ENCODE measurements around the gene FUS. TPM values are rescaled to one million over a fixed set of nuclear protein-coding genes. Genes with fewer than 3 reads are reported as not detected.

The FUS gene
- total RNA-seq (2016; rRNA removed; fragmentation: Illumina TruSeq; extraction: Trizol) (64.8 and 68.1 TPM in 2 replicates), polyA plus RNA-seq (2011; rRNA removed) (168 and 176 TPM in 2 replicates), polyA minus RNA-seq (2011; rRNA and poly(A)+ RNA removed; ENCODE audit: low replicate concordance) (149 and 213 TPM in 2 replicates), Bru-seq, nascent RNA (percentile 99 among the genes with signal in this experiment), BruChase-seq, experiment 1, labeled RNA remaining after a 6-hour chase (percentile 100 among the genes with signal in this experiment), BruChase-seq, experiment 2, labeled RNA remaining after a 2-hour chase (percentile 100 among the genes with signal in this experiment)
- 132 and 135 TPM in 2 replicates for total RNA-seq (2016; cell fraction: cytosol; rRNA removed; fragmentation: Illumina TruSeq; extraction: Trizol; ENCODE audit: low read depth)
- 65.7 and 69.2 TPM in 2 replicates for total RNA-seq (2016; cell fraction: insoluble cytoplasmic fraction; rRNA removed; fragmentation: Illumina TruSeq; extraction: Trizol)
- total RNA-seq (2016; cell fraction: membrane; rRNA removed; fragmentation: Illumina TruSeq; extraction: Trizol) = 107 and 110 TPM in 2 replicates
- total RNA-seq (2016; cell fraction: nucleus; rRNA removed; fragmentation: Illumina TruSeq; extraction: Trizol) = 164 and 176 TPM in 2 replicates
- 81.1 and 83.9 TPM in 2 replicates for polyA plus RNA-seq (2011; cell fraction: cytosol; rRNA removed)
- 401 and 461 TPM in 2 replicates for polyA plus RNA-seq (2011; cell fraction: nucleus; rRNA removed)
- 485 and 576 TPM in 2 replicates for polyA plus RNA-seq (2012)
- polyA plus RNA-seq (2016; cell fraction: cytosol; fragmentation: Illumina TruSeq; extraction: Trizol; ENCODE audit: low read depth) = 70.9 and 79.9 TPM in 2 replicates
- polyA plus RNA-seq (2016; cell fraction: insoluble cytoplasmic fraction; fragmentation: Illumina TruSeq; extraction: Trizol; ENCODE audit: low read depth) = 475 and 565 TPM in 2 replicates
- 78.4 and 96.5 TPM in 2 replicates for polyA plus RNA-seq (2016; cell fraction: membrane; fragmentation: Illumina TruSeq; extraction: Trizol; ENCODE audit: low read depth)
- polyA plus RNA-seq (2016; cell fraction: nucleus; fragmentation: Illumina TruSeq; extraction: Trizol; ENCODE audit: insufficient read depth, low read depth) = 1,051 and 1,103 TPM in 2 replicates
- 117 and 135 TPM in 2 replicates for polyA minus RNA-seq (2011; cell fraction: cytosol; rRNA and poly(A)+ RNA removed)
- polyA minus RNA-seq (2011; cell fraction: nucleus; rRNA and poly(A)+ RNA removed) = 379 and 413 TPM in 2 replicates
- long read RNA-seq, experiment 1, full-length matches to known transcripts = 43 of 71 reads
- long read RNA-seq, experiment 1, partial matches to known transcripts = 27 of 71 reads
- long read RNA-seq, experiment 1, other reads (novel, unspliced or antisense) = 1 of 71 reads
- long read RNA-seq, experiment 2, full-length matches to known transcripts = 191 of 689 reads
- long read RNA-seq, experiment 2, partial matches to known transcripts = 380 of 689 reads
- long read RNA-seq, experiment 2, other reads (novel, unspliced or antisense) = 118 of 689 reads

DNA sequence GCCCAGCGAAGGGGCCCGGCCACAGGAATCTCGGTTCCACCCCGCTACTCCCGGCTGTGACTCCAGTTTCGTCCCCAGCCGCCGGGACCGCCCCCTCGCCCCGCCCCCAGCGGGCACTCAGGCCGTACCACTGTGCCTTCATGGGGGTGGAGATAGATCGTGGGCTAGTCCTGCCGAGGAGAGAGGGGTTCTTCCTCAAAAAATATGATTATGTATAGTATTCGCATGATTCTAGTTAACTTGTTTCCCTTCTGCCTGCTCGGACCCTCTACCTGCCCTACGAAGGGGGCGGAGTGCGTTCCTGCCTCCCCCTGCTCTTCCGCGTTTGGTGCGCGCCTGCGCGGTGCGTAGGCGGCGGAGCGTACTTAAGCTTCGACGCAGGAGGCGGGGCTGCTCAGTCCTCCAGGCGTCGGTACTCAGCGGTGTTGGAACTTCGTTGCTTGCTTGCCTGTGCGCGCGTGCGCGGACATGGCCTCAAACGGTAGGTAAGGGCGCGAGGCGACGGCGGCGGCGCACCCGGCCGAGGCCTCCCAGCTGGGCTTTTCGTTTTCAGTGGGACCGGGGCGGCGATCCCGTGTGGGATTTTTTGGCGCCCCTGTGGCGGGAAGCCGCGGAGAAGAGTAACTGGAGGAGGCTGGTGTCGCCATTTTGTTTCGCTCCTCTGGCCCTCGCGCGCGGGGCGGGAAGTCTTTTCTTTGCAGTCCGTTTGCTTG is at the start of gene FUS:
Gene FUS, plus strand, starts transcription at position 393 of the 713 bp plus-strand sequence. Its CDS starts 76 bp downstream, at position 469.
- peaks cover 44% of the 10 kb centered on the region for H4K20me1 ChIP-seq (ENCODE audit: insufficient read depth, low read length)
- peak; percentile 84 for DNase-seq (ENCODE audit: low spot score)
- in situ Hi-C loops (cut with HindIII; ENCODE audit: extremely low pct_ligation_motif_present, low pct_unique_long_range_greater_than_20kb) = no loop called here
- peaks cover 53% of the 10 kb centered on the region for H3K79me2 ChIP-seq (ENCODE audit: insufficient read depth, low read length)
- ChIA-PET CTCF (ENCODE audit: low intra/inter-chr PET ratio, low total read pairs) (no interaction called here), POLR2A (interaction anchor here (0.5 to 2.5 kb wide), 46 partner anchors 9 to 533 kb away, joined by 3 to 65 read pairs (median 6); partner anchors contain the start of genes ARMC5, HSD3B7, KAT8 and PHKG2)
- H3K36me3 ChIP-seq (replicated peaks in 1 of 2; ENCODE audit: control insufficient read depth in 1 of 2, insufficient read depth in 2 of 2, low read length in 2 of 2) = peaks cover 16 to 31% of the 10 kb centered on the region in 2 experiments
- H3K9ac ChIP-seq (ENCODE audit: insufficient read depth, low read depth, low read length) = peak within 1 kb of the TSS; percentile 98
- H2AFZ ChIP-seq (ENCODE audit: low read length) = peak within 1 kb of the TSS; percentile 8
- BruUV-seq (replicated peaks) = no TSS peak
- ATAC-seq = peak; percentile 74
- peak; percentile 48 for FAIRE-seq
- peak within 1 kb of the TSS; percentile 94 for H3K27ac ChIP-seq (ENCODE audit: extremely low read length, insufficient read depth, low read length)
- no peaks in the 10 kb centered on the region for H3K9me3 ChIP-seq (ENCODE audit: low read length)
- peaks cover 50% of the 10 kb centered on the region for H3K4me1 ChIP-seq (ENCODE audit: insufficient read depth, low read length)
- under 1% methylated on average over 33 of the region's 69 CpGs for WGBS (ENCODE audit: low lambda C conversion rate)
- intact Hi-C loops (cut with micrococcal nuclease; ENCODE audit: unreplicated experiment) = no loop called here
- peak within 1 kb of the TSS; percentile 90 to 93 (median 93) for H3K4me3 ChIP-seq (replicated peaks in 1 of 3; ENCODE audit: insufficient read depth in 1 of 3, low read depth in 2 of 3, low read length in 3 of 3)
- H3K4me2 ChIP-seq (ENCODE audit: low read depth, low read length) = peak within 1 kb of the TSS; percentile 90
- H3K27me3 ChIP-seq (ENCODE audit: control insufficient read depth in 1 of 2, insufficient read depth in 2 of 2, low read length in 2 of 2) = no peaks in the 10 kb centered on the region; a peak in 1 of 5 replicates
- TF ChIP-seq ZNF569 (CRISPR knock-in tag; IDR thresholded peaks at IDR 0.05; ENCODE audit: borderline replicate concordance) (no peak), ZNF292 (CRISPR knock-in tag; IDR thresholded peaks at IDR 0.05; ENCODE audit: borderline replicate concordance, low read depth) (no peak), ARNT2 (CRISPR knock-in tag; IDR thresholded peaks at IDR 0.05; ENCODE audit: low read depth) (peak; percentile 82), ZBTB4 (CRISPR knock-in tag; IDR thresholded peaks at IDR 0.05; ENCODE audit: borderline replicate concordance) (peak; percentile 11; the same call in 1 of the 2 replicates), ZNF83 (CRISPR knock-in tag; IDR thresholded peaks at IDR 0.05; ENCODE audit: borderline replicate concordance) (0 out of 2 replicates have a peak, but pooled peaks have one; percentile 11), HNRNPLL (IDR thresholded peaks at IDR 0.05; ENCODE audit: low read depth, low read length, poor library complexity, severe bottlenecking) (peak; percentile 97), RAD51 (IDR thresholded peaks at IDR 0.05; ENCODE audit: borderline replicate concordance) (no peak), RNF2 (conservative IDR thresholded peaks at IDR 0.05; ENCODE audit: low read depth) (0 out of 2 replicates have a peak, but pooled peaks have one; percentile 36), SRSF1 (optimal IDR thresholded peaks at IDR 0.05; ENCODE audit: low read depth, low read length) (peak; percentile 98), ZNF446 (CRISPR knock-in tag; IDR thresholded peaks at IDR 0.05) (peak; percentile 78; the same call in 1 of the 2 replicates), ZNF33A (CRISPR knock-in tag; IDR thresholded peaks at IDR 0.05; ENCODE audit: borderline replicate concordance) (no peak; the same call in none of the 2 replicates), HNF4G (IDR thresholded peaks at IDR 0.05; ENCODE audit: borderline replicate concordance, low read depth, low read length) (peak; percentile 3; the same call in 1 of the 2 replicates), HNF4G (CRISPR knock-in tag; IDR thresholded peaks at IDR 0.05; ENCODE audit: borderline replicate concordance, low read depth) (no peak), KAT8 (CRISPR knock-in tag; IDR thresholded peaks at IDR 0.05) (peak; percentile 87)

Data from HepG2 (cell line).